Mesendoderm (in vitro differentiated cells): ENCODE results near the gene TMCC3.

Experiments used
- DNase-seq: peaks from one replicate; pipeline ENCODE4 v3.0.0; 2013
- H2AK5ac ChIP-seq: 2 replicates; pipeline ENCODE4 v1.6.1; 2013; ENCODE audit warnings: low read length, inconsistent platforms
- H2BK120ac ChIP-seq: 2 replicates; pipeline ENCODE4 v1.6.1; 2013; ENCODE audit warnings: low read depth, mild to moderate bottlenecking, low read length, moderate library complexity, mixed read lengths
- H2BK15ac ChIP-seq: replicated peaks from 2 replicates; pipeline ENCODE4 v1.6.1; 2013; ENCODE audit warnings: low read depth, mild to moderate bottlenecking, moderate library complexity
- H2BK5ac ChIP-seq: 2 replicates; pipeline ENCODE4 v1.6.1; 2013; ENCODE audit warnings: low read length, inconsistent platforms
- H3K18ac ChIP-seq: 2 replicates; pipeline ENCODE4 v1.6.1; 2013; ENCODE audit warnings: mild to moderate bottlenecking, low read length, mixed read lengths
- H3K23ac ChIP-seq: one replicate; pipeline ENCODE4 v1.6.1; 2013; ENCODE audit warnings: low read length
- H3K27ac ChIP-seq: 2 replicates; pipeline ENCODE4 v1.5.1; 2013; ENCODE audit warnings: low read depth, mild to moderate bottlenecking, inconsistent platforms, low read length, moderate library complexity
- H3K27me3 ChIP-seq: 2 replicates; pipeline ENCODE4 v1.6.1; 2013; ENCODE audit warnings: low read length, control low read depth, mild to moderate bottlenecking, inconsistent platforms; ENCODE audit not compliant: insufficient read depth, poor library complexity
- H3K36me3 ChIP-seq: 2 replicates; pipeline ENCODE4 v1.6.1; 2013; ENCODE audit warnings: low read length, inconsistent platforms; ENCODE audit not compliant: control insufficient read depth, insufficient read depth
- H3K4ac ChIP-seq: one replicate; pipeline ENCODE4 v1.6.1; 2013; ENCODE audit warnings: low read depth, mild to moderate bottlenecking, low read length, moderate library complexity
- H3K4me1 ChIP-seq: 2 replicates; pipeline ENCODE4 v1.6.1; 2013; ENCODE audit warnings: low read depth, low read length, inconsistent platforms; ENCODE audit not compliant: control insufficient read depth
- H3K4me2 ChIP-seq: 2 replicates; pipeline ENCODE4 v1.6.1; 2013; ENCODE audit warnings: low read length
- H3K4me3 ChIP-seq: 2 replicates; pipeline ENCODE4 v1.5.1; 2013; ENCODE audit warnings: mild to moderate bottlenecking, low read length
- H3K56ac ChIP-seq: one replicate; pipeline ENCODE4 v1.6.1; 2013; ENCODE audit warnings: low read length
- H3K79me1 ChIP-seq: 2 replicates; pipeline ENCODE4 v1.6.1; 2013; ENCODE audit warnings: low read length, inconsistent platforms
- H3K79me2 ChIP-seq: 2 replicates; pipeline ENCODE4 v1.6.1; 2013; ENCODE audit warnings: mild to moderate bottlenecking, low read length; ENCODE audit not compliant: control insufficient read depth, insufficient read depth
- H3K9ac ChIP-seq: 2 replicates; pipeline ENCODE4 v1.6.1; 2013; ENCODE audit warnings: low read length, inconsistent platforms
- H4K5ac ChIP-seq: one replicate; pipeline ENCODE4 v1.6.1; 2013; ENCODE audit warnings: low read length
- H4K8ac ChIP-seq: one replicate; pipeline ENCODE4 v1.6.1; 2013; ENCODE audit warnings: low read depth, mild to moderate bottlenecking, control low read depth, low read length, moderate library complexity
- WGBS: extraction: QIAGEN DNeasy Blood & Tissue Kit; methylation state at CpG from one replicate; pipeline ENCODE4 v1.1.7; 2013; ENCODE audit warnings: low lambda C conversion rate, missing lambda C conversion rate; ENCODE audit not compliant: insufficient coverage; ENCODE audit errors: extremely low coverage; 5-methylcytosine and 5-hydroxymethylcytosine counted together

The TMCC3 gene

GRCh38 chr12:94649349-94650142, 811 bp downstream of the TMCC3 start:
- Histone ChIP-seq H3K27me3 (no peaks in the 10 kb centered on the region), H3K4me1 (no peaks in the 10 kb centered on the region), H2AK5ac (no peak overlapping the region), H3K23ac (peak overlapping the region; percentile 66), H3K56ac (peak overlapping the region; percentile 86), H3K27ac (no peak overlapping the region), H4K8ac (no peak overlapping the region), H3K36me3 (no peaks in the 10 kb centered on the region), H3K18ac (peak overlapping the region; percentile 62), H3K79me2 (no peaks in the 10 kb centered on the region), H3K4me2 (peak overlapping the region; percentile 81), H3K79me1 (no peaks in the 10 kb centered on the region), H2BK15ac (no peak overlapping the region), H2BK120ac (no peak overlapping the region), H3K4ac (no peak overlapping the region), H2BK5ac (no peak overlapping the region), H3K9ac (peak overlapping the region; percentile 64), H4K5ac (no peak overlapping the region), H3K4me3 (peak overlapping the region; percentile 43)
- peak; percentile 60 for DNase-seq
- no CpG with 5 or more reads among the region's 72 CpGs for WGBS

- Histone ChIP-seq H3K79me2 (no peaks in the 10 kb centered on the region), H3K9ac (no peak overlapping the region), H3K4me3 (no peak overlapping the region), H3K27ac (no peak overlapping the region), H3K4me2 (no peak overlapping the region), H2AK5ac (no peak overlapping the region), H3K18ac (no peak overlapping the region), H3K27me3 (no peaks in the 10 kb centered on the region), H4K8ac (no peak overlapping the region), H2BK5ac (no peak overlapping the region), H3K56ac (no peak overlapping the region), H3K4ac (no peak overlapping the region), H4K5ac (no peak overlapping the region), H2BK15ac (no peak overlapping the region), H3K36me3 (no peaks in the 10 kb centered on the region), H3K79me1 (no peaks in the 10 kb centered on the region), H3K4me1 (no peaks in the 10 kb centered on the region), H2BK120ac (no peak overlapping the region), H3K23ac (no peak overlapping the region)
- WGBS = no CpG with 5 or more reads among the region's 4 CpGs
- DNase-seq = no peak
Observed at GRCh38 chr12:94648578-94648977, 1.8 kb downstream of the TMCC3 start.

- Histone ChIP-seq H3K18ac (no peak overlapping the region), H3K4me3 (no peak overlapping the region), H3K4me2 (no peak overlapping the region), H4K8ac (no peak overlapping the region), H3K23ac (no peak overlapping the region), H2BK15ac (no peak overlapping the region), H3K27ac (no peak overlapping the region), H3K4me1 (no peaks in the 10 kb centered on the region), H3K27me3 (no peaks in the 10 kb centered on the region), H3K79me1 (no peaks in the 10 kb centered on the region), H2AK5ac (no peak overlapping the region), H3K9ac (no peak overlapping the region), H3K56ac (no peak overlapping the region), H2BK5ac (no peak overlapping the region), H3K4ac (no peak overlapping the region), H3K36me3 (no peaks in the 10 kb centered on the region), H2BK120ac (no peak overlapping the region), H4K5ac (no peak overlapping the region), H3K79me2 (no peaks in the 10 kb centered on the region)
- no peak for DNase-seq
- WGBS = no CpG with 5 or more reads among the region's 14 CpGs
Observed at GRCh38 chr12:94644141-94644979, 6.0 kb downstream of the TMCC3 start.

- Histone ChIP-seq H4K8ac (no peak overlapping the region), H3K27ac (no peak overlapping the region), H3K23ac (no peak overlapping the region), H3K36me3 (no peaks in the 10 kb centered on the region), H2AK5ac (no peak overlapping the region), H2BK5ac (no peak overlapping the region), H3K4ac (no peak overlapping the region), H3K27me3 (no peaks in the 10 kb centered on the region), H3K4me1 (no peaks in the 10 kb centered on the region), H3K4me3 (no peak overlapping the region), H4K5ac (no peak overlapping the region), H3K9ac (no peak overlapping the region), H3K18ac (no peak overlapping the region), H3K79me2 (no peaks in the 10 kb centered on the region), H3K79me1 (no peaks in the 10 kb centered on the region), H2BK120ac (no peak overlapping the region), H3K56ac (no peak overlapping the region), H3K4me2 (no peak overlapping the region), H2BK15ac (no peak overlapping the region)
- WGBS = no CpG with 5 or more reads among the region's 3 CpGs
- no peak for DNase-seq
Observed at GRCh38 chr12:94643606-94644005, 6.8 kb downstream of the TMCC3 start.

GRCh38 chr12:94641283-94641682, 9.1 kb downstream of the TMCC3 start:
- Histone ChIP-seq H3K4me1 (no peaks in the 10 kb centered on the region), H3K9ac (no peak overlapping the region), H3K27me3 (no peaks in the 10 kb centered on the region), H4K5ac (no peak overlapping the region), H3K23ac (no peak overlapping the region), H3K79me1 (no peaks in the 10 kb centered on the region), H2BK5ac (no peak overlapping the region), H4K8ac (peak overlapping the region; percentile 2), H3K4ac (no peak overlapping the region), H2AK5ac (no peak overlapping the region), H3K36me3 (no peaks in the 10 kb centered on the region), H3K27ac (no peak overlapping the region), H3K56ac (no peak overlapping the region), H3K4me2 (no peak overlapping the region), H2BK120ac (no peak overlapping the region), H3K4me3 (no peak overlapping the region), H3K79me2 (no peaks in the 10 kb centered on the region), H3K18ac (no peak overlapping the region), H2BK15ac (no peak overlapping the region)
- WGBS = no CpG with 5 or more reads among the region's 7 CpGs
- DNase-seq = no peak
